Naive thymus-derived CD8-positive, alpha-beta T cell (primary cell): ENCODE results near the gene NPIPA8. TPM values are rescaled to one million over a fixed set of nuclear protein-coding genes. Genes with fewer than 3 reads are reported as not detected.
"Not testable (repeated sequence)": the region's sequence is repeated elsewhere in the genome, so short reads cannot be mapped to it uniquely, and the experiment has no call there.

Experiments
- ATAC-seq, 2 donors: fragments of 150-1000 bp; cut with Tn5 transposase in 1 of 2; sonication (Bioruptor Pico), chemical (Tn5 transposase) in 1 of 2; 1 replicate in 1 of 2; 2 replicates in 1 of 2; pipeline ENCODE4 v1.10.0; 2021; ENCODE audit warnings: mild to moderate bottlenecking in 2 of 2, moderate library complexity in 2 of 2
- POLR2A ChIA-PET: fragments of 350-600 bp; sonication (Branson Sonifier 250); formaldehyde crosslinking; loops from one replicate; lab custom pipeline; 2021; ENCODE audit warnings: antibody characterized with exemption; lab: Charles Lee
- DNase-seq, 10 donors: peaks; one replicate each; pipeline versions ENCODE4 v3.0.0 to v3.0.0-alpha.2; 2020 to 2022
- H3K27ac Mint-ChIP-seq, 10 donors: one replicate each; pipeline ENCODE4 v1.8.0; 2020 to 2022; ENCODE audit warnings: mild to moderate bottlenecking in 10 of 10, mixed read lengths in 10 of 10, moderate library complexity in 4 of 10, inconsistent platforms in 1 of 10
- H3K27me3 Mint-ChIP-seq, 5 donors: one replicate each; pipeline ENCODE4 v1.8.0; 2021 to 2022; ENCODE audit warnings: mixed read lengths in 5 of 5
- H3K36me3 Mint-ChIP-seq, 3 donors: one replicate each; pipeline ENCODE4 v1.8.0; 2020 to 2022; ENCODE audit warnings: mixed read lengths in 3 of 3, mild to moderate bottlenecking in 2 of 3, inconsistent platforms in 1 of 3
- H3K4me1 Mint-ChIP-seq, 4 donors: one replicate each; pipeline ENCODE4 v1.8.0; 2021 to 2022; ENCODE audit warnings: mixed read lengths in 4 of 4
- H3K4me3 Mint-ChIP-seq, 10 donors: one replicate each; pipeline ENCODE4 v1.8.0; 2020 to 2022; ENCODE audit warnings: mild to moderate bottlenecking in 10 of 10, mixed read lengths in 10 of 10, moderate library complexity in 6 of 10, inconsistent platforms in 1 of 10
- H3K9me3 Mint-ChIP-seq, 9 donors: one replicate each; pipeline ENCODE4 v1.8.0; 2020 to 2022; ENCODE audit warnings: mixed read lengths in 9 of 9, mild to moderate bottlenecking in 3 of 9, inconsistent platforms in 1 of 9, moderate library complexity in 1 of 9
- polyA plus RNA-seq, 3 donors: library from polyadenylated mRNA; unstranded; fragments of 300-500 nt; fragmentation: Illumina TruSeq; gene quantifications; one replicate each; pipeline ENCODE4 v1.2.3, GENCODE V29; 2021
- total RNA-seq, 8 experiments: library from RNA in 2 of 8; stranded (reverse) in 2 of 8; gene quantifications; one replicate each; pipeline ENCODE4 v1.2.3 and lab custom pipeline; 2021 to 2026

The NPIPA8 gene
- total and polyA plus RNA-seq, 5 experiments from 2014 or later, result 3.3 to 37.5 (median 28.8) TPM; not detected in 2

GRCh38 chr16:18306066-18306465 is 30.5 kb downstream of the NPIPA8 start:
- H3K27ac Mint-ChIP-seq, H3K4me3 Mint-ChIP-seq, POLR2A ChIA-PET, DNase-seq, H3K27me3 Mint-ChIP-seq, H3K9me3 Mint-ChIP-seq, ATAC-seq, H3K36me3 Mint-ChIP-seq, H3K4me1 Mint-ChIP-seq: not testable (repeated sequence)

- H3K27ac Mint-ChIP-seq, POLR2A ChIA-PET, H3K27me3 Mint-ChIP-seq, ATAC-seq, DNase-seq, H3K9me3 Mint-ChIP-seq, H3K4me1 Mint-ChIP-seq, H3K36me3 Mint-ChIP-seq, H3K4me3 Mint-ChIP-seq: not testable (repeated sequence)
These were observed 33.4 kb downstream of the NPIPA8 start for GRCh38 chr16:18303059-18303706.

- H3K27ac Mint-ChIP-seq, H3K4me3 Mint-ChIP-seq, DNase-seq, H3K9me3 Mint-ChIP-seq, H3K27me3 Mint-ChIP-seq, ATAC-seq, H3K4me1 Mint-ChIP-seq, H3K36me3 Mint-ChIP-seq, POLR2A ChIA-PET: not testable (repeated sequence)
These were observed 38.8 kb downstream of the NPIPA8 start for GRCh38 chr16:18297714-18298113.

- H3K9me3 Mint-ChIP-seq, H3K4me3 Mint-ChIP-seq, POLR2A ChIA-PET, H3K27ac Mint-ChIP-seq, H3K4me1 Mint-ChIP-seq, H3K27me3 Mint-ChIP-seq, ATAC-seq, H3K36me3 Mint-ChIP-seq, DNase-seq: not testable (repeated sequence)
These were observed 39.6 kb downstream of the NPIPA8 start for GRCh38 chr16:18296931-18297330.

- H3K36me3 Mint-ChIP-seq, H3K27me3 Mint-ChIP-seq: not testable (repeated sequence)
These were observed 42.2 kb downstream of the NPIPA8 start for GRCh38 chr16:18294371-18294770.

GRCh38 chr16:18293337-18293956 is 43.1 kb downstream of the NPIPA8 start:
- POLR2A ChIA-PET, H3K27ac Mint-ChIP-seq, H3K36me3 Mint-ChIP-seq, DNase-seq, ATAC-seq, H3K27me3 Mint-ChIP-seq, H3K4me1 Mint-ChIP-seq, H3K4me3 Mint-ChIP-seq, H3K9me3 Mint-ChIP-seq: not testable (repeated sequence)

More at GRCh38 chr16:18294371-18294770, 42.2 kb downstream of the NPIPA8 start:
- H3K4me3 Mint-ChIP-seq, H3K4me1 Mint-ChIP-seq, POLR2A ChIA-PET, DNase-seq, ATAC-seq, H3K27ac Mint-ChIP-seq, H3K9me3 Mint-ChIP-seq: not testable (repeated sequence)

GRCh38 chr16:18290959-18291358 is 45.6 kb downstream of the NPIPA8 start:
- ATAC-seq, H3K4me1 Mint-ChIP-seq, H3K9me3 Mint-ChIP-seq, POLR2A ChIA-PET, H3K36me3 Mint-ChIP-seq, H3K27ac Mint-ChIP-seq, DNase-seq, H3K4me3 Mint-ChIP-seq, H3K27me3 Mint-ChIP-seq: not testable (repeated sequence)

- H3K4me1 Mint-ChIP-seq, H3K36me3 Mint-ChIP-seq, POLR2A ChIA-PET, H3K9me3 Mint-ChIP-seq, H3K27me3 Mint-ChIP-seq, H3K27ac Mint-ChIP-seq, DNase-seq, ATAC-seq, H3K4me3 Mint-ChIP-seq: not testable (repeated sequence)
These were observed 50.2 kb downstream of the NPIPA8 start for GRCh38 chr16:18286342-18286741.

GRCh38 chr16:18280319-18280718 is 56.2 kb downstream of the NPIPA8 start:
- H3K27ac Mint-ChIP-seq, H3K4me3 Mint-ChIP-seq, POLR2A ChIA-PET, DNase-seq, ATAC-seq, H3K36me3 Mint-ChIP-seq, H3K9me3 Mint-ChIP-seq, H3K27me3 Mint-ChIP-seq, H3K4me1 Mint-ChIP-seq: not testable (repeated sequence)

- H3K27ac Mint-ChIP-seq, H3K36me3 Mint-ChIP-seq, H3K4me1 Mint-ChIP-seq, DNase-seq, H3K4me3 Mint-ChIP-seq, H3K9me3 Mint-ChIP-seq, POLR2A ChIA-PET, ATAC-seq, H3K27me3 Mint-ChIP-seq: not testable (repeated sequence)
These were observed 59.8 kb downstream of the NPIPA8 start for GRCh38 chr16:18276756-18277155.

- POLR2A ChIA-PET, H3K36me3 Mint-ChIP-seq, H3K4me1 Mint-ChIP-seq, DNase-seq, H3K27me3 Mint-ChIP-seq, ATAC-seq, H3K9me3 Mint-ChIP-seq, H3K27ac Mint-ChIP-seq, H3K4me3 Mint-ChIP-seq: not testable (repeated sequence)
These were observed 66.4 kb downstream of the NPIPA8 start for GRCh38 chr16:18270171-18270570.
